Cortex of kidney (tissue), 1 donor: ENCODE measurements around the gene SF3B1.
A peak's percentile ranks its signal among the peaks of the same experiment; 100 is the strongest.
"Not testable (repeated sequence)": the region's sequence is repeated elsewhere in the genome, so short reads cannot be mapped to it uniquely, and the experiment has no call there.

Experiments used
- DNase-seq: peaks from one replicate; lab custom pipeline; 2025; lab: John Stamatoyannopoulos, UW

SF3B1 gene, protein sequence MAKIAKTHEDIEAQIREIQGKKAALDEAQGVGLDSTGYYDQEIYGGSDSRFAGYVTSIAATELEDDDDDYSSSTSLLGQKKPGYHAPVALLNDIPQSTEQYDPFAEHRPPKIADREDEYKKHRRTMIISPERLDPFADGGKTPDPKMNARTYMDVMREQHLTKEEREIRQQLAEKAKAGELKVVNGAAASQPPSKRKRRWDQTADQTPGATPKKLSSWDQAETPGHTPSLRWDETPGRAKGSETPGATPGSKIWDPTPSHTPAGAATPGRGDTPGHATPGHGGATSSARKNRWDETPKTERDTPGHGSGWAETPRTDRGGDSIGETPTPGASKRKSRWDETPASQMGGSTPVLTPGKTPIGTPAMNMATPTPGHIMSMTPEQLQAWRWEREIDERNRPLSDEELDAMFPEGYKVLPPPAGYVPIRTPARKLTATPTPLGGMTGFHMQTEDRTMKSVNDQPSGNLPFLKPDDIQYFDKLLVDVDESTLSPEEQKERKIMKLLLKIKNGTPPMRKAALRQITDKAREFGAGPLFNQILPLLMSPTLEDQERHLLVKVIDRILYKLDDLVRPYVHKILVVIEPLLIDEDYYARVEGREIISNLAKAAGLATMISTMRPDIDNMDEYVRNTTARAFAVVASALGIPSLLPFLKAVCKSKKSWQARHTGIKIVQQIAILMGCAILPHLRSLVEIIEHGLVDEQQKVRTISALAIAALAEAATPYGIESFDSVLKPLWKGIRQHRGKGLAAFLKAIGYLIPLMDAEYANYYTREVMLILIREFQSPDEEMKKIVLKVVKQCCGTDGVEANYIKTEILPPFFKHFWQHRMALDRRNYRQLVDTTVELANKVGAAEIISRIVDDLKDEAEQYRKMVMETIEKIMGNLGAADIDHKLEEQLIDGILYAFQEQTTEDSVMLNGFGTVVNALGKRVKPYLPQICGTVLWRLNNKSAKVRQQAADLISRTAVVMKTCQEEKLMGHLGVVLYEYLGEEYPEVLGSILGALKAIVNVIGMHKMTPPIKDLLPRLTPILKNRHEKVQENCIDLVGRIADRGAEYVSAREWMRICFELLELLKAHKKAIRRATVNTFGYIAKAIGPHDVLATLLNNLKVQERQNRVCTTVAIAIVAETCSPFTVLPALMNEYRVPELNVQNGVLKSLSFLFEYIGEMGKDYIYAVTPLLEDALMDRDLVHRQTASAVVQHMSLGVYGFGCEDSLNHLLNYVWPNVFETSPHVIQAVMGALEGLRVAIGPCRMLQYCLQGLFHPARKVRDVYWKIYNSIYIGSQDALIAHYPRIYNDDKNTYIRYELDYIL

DNA sequence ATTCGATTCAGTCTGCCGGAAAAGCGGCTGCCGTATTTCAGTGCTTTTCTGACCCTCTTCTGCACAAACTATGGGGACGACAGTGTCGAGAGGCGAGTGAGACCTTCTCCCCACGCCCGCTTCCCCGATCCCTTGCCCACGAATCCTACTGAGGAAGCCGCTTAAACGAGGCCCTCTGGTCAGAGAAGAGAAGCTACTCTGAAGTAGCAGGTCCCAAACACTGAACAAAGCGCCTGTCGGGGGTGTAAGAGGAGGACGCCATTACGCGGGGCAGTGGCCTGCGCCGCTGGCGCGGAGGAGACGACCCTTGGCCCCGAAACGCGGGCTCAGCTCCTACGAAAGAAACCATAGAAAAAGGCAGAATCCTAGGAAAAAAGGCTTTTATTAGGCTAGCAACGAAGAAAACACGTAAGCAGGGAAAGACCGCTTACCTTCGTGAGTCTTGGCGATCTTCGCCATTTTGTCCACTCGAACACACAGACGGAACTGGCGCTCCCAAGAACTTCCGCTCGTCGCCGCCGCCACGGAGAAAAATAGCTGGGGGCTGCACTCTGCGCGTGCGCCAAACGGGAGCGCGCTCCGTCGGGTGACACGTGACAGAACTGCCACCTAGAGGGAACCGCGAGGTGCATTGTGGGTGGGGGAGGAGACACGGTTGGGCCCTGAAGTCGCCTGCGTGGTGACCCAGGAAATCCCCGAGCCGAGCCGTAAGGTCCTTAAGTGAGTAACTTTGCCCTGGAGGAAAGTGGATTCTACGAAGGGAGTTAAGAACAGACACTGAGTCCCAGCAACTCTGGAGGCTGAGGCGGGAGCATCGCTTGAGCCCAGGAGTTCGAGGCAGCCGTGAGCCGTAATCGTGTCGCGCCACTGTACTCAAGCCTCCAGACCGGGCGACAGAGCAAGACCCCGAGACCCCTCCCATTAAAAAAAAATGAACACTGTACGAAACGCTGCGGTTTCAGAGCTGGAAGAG, at the start of gene SF3B1:
TSS of gene SF3B1 (minus strand) at position 488 of the 973 bp plus-strand sequence. CDS start at position 459, 29 bp downstream.
- DNase-seq = peak; percentile 59

DNA sequence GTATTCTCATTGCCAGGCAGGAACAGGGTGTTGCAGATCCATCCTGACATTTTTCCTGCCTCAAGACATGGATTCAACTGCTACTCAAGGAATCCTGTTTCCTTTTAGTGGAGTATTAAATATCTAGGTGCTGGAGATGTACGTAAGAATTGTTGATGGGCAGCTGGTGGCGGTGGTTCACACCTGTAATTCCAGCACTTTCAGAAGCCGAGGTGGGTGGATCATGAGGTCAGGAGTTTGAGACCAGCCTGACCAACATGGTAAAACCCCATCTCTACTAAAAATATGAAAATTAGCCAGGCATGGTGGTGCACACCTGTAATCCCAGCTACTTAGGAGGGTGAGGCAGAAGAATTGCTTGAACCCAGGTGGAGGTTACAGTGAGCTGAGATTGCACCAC, 49.4 kb upstream of the SF3B1 start:
- DNase-seq = not testable (repeated sequence)

DNA sequence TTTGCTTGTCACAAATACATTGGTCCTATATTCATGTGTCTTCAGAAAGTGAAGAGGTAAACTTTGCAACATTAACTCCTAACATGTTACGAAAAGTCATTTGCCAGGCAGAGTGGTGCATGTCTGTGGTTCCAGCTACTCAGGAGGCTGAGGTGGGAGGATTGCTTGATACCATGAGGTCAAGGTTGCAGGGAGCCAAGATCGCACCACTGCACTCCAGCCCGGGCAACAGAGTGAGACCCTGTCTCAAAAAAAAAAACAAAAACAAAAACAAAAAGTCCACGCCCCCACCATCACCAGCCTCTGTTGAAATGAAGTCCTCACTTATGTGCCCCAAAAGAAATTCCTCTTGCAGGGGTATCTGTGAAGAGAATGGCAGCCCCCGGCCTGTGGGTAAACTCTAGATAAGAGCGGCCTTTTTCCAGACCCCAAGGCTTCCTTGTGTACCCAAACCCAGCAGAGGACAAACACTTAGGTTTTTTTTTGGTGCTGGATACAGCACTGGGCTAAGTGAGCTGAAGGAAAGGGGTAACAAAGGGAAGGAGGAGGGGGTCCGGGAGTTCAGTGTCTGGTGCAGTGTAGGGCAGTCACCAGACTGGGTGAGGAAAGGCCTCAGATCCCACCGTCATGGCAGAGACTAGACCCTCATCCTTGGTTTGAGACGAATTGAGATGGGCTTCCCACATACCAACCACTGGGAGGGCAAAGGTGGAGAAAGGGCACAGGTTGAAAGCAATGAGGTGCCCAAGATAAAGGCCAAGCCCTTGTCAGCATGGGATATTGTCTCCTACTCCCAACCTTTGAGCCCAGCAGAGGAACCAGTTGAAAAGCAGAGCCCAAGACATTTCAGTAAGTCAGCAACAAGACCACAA, 45.6 kb upstream of the SF3B1 start:
- DNase-seq = no peak

DNA sequence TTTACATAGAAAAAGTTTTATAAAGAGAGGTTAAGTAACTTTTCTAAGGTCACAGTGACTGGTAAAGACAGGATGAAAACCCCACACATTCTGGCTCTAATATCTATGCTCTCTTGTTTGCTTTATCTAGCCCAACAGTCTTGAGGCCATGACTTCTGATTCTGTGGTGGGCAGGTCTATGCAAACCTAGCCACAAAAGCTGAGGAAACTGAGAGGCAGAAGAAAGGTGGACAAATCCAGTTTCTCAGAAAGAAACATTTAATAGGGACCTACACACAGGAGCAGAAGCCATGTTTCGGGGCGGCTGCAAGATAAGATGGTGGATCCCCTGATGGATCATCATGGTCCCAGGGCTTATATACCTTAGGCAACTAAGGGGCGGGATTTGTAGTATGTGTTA, 43.0 kb upstream of the SF3B1 start:
- DNase-seq = no peak

DNA sequence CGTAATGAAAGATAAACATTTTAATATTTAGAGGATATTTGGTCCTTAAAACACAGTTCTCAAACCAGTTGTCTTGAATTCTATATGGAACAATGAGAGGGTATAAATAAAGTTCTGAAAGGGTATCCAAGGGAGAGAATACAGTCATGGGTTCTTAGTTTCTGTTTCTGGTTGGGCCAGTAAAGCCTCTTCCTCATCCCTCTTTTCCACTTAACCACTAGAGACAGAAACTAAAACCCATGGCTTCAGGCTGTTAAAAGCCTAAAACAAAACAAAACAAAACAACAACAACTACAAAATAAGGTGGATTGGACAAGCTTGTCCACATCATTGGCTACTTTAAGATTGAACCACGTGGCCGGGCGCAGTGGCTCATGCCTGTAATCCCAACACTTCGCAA, 37.3 kb upstream of the SF3B1 start:
- DNase-seq = no peak

DNA sequence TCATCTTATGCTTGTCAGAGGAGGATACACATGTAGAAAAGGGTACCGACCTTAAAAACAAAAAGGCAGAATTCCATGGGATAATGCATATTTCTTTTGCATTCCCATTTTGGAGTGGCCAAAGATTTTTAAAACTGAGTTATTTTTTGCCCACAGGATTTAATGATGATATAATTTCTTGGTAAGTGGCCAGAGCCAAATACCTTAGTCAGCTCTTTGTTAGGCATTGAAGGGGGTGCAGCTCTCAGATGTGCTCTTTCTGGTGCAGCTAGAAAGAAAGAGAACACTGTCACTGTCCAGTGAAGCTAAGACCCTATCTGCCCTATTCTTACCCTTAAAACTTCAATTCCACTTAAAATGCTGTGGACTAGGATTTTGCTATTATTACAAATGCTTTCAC, 29.3 kb upstream of the SF3B1 start:
- no peak for DNase-seq

DNA sequence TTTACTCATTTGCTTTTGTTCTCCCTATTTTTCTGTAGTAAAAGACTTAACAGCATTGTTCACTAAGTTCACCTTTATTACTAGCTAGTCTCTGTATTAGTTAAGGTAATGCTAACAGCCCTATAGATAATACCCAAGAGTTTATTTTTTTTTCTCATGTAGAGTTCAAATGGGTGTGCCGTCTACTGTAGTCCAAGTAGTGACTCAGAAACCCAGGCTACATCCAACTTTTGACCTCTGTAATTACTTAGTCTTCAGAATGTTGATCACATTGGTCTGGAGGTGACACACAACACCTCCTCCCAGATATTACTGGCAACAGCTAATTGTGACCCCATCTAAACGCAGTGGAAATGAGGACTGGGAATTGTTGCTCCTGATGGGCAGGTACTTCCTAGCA, 26.2 kb upstream of the SF3B1 start:
- DNase-seq = no peak

DNA sequence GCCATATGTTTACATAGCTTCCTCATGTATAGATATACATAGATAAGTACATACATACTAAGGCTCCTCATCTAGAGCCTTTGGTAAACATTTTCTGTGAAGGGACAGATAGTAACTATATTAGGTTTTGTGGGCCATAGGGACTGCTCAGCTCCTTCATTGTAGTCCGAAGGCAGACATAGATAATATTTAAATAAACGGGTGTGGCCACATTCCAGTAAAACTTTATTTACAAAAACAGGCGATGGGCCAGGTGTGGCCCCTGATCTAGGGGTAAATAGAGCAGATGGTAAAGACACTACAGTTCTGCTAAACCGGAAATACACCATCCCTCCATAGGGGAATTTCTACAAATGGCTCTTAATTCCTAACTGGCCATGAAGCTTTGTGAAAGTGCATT, 25.8 kb upstream of the SF3B1 start:
- DNase-seq = no peak

DNA sequence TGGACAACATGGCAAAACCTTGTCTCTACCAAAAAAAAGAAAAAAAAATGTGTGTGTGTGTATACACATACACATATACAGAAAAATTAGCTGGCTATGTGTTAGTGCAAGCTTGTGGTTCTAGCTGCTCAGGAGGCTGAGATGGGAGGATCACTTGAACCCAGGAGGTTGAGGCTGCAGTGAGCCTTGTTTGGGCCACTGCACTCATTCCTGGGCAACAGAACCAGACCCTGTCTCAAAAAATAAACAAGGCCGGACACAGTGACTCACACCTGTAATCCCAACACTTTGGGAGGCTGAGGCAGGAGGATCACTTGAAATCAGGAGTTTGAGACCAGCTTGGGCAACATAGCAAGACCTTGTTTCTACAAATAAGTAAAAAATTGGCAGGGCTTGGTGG, 20.6 kb upstream of the SF3B1 start:
- DNase-seq = no peak

DNA sequence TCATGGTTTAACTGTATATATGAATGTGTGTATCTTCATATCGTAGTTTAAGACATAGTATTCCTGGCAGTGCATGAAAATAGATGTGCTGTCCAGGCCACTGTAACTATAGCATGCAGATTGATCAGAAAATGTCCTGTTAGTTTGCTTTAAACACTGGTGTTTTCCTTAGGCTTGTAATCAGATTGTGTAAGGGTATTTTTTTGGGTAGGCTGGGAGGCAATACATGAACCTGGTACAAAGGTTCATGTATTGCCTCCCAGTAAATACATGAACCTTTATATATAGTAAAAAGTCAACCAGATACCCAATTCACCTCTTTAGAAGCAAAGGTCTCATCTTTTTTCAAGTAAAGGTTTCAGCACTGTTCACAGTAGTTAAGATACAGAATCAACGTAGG, 20.1 kb upstream of the SF3B1 start:
- no peak for DNase-seq

DNA sequence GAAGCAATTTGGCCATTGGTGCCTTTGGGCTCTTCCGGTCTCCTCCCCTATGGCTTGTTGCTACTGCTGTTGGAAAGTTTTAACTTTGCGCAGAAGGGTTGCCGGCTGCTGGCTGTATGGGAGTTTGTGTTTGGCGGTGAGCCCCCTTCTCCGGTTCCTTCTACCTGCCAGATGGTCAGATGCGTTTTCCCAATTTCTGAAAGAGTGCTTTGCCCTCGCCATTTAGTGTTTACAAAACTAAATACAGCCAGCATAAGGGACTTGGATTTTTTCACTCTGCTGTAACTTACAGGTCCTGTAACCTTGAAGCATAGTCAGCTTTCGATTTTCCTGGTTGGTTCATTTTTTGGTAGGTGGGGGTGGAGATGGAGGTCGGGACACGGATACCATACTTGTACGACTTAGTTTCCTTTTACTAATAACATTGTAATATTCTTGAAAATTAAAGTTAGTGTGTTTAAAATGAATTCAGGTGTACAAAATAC, 19.1 kb upstream of the SF3B1 start:
- DNase-seq = no peak

DNA sequence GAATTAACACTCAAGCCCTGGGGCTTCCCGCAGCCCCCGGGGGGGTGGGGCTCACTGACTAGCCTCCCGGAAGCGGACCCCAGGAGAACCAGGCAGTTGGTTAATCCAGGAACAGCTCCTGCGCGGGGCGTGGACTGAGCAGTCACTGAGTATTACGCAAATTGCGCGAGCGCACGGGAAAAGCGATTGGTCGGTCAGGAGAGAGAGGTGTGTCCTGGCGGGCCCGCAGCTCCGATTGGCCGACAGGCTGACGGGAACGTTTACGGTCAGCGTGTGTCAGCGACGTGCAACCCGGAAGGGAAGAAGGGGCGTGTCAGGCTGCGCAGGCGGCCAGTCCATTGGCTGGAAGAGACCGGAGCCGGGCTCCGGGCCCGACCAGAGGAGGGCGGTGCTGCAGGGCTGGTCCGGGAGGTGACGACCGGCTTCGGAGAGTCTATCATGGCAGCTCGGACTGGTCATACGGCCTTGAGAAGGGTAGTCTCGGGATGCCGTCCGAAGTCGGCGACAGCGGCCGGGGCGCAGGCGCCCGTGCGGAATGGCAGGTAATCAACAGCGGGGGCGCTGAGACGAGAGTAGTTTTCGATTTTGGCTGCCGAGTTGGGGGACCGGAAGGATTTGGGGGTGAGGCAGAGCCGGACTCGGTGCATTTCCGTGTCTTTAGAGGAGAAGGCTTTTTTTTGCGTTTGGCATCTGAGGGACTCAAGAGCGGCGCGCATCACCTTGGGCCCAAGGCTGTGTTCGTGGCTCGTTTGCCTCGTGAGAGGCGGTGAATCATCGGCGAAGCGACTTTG, 18.5 kb upstream of the SF3B1 start, which contains the start of gene COQ10B:
TSS of gene COQ10B (plus strand) at position 430 of the 791 bp plus-strand sequence. CDS start at position 439, 9 bp downstream.
- peak; percentile 95 for DNase-seq

DNA sequence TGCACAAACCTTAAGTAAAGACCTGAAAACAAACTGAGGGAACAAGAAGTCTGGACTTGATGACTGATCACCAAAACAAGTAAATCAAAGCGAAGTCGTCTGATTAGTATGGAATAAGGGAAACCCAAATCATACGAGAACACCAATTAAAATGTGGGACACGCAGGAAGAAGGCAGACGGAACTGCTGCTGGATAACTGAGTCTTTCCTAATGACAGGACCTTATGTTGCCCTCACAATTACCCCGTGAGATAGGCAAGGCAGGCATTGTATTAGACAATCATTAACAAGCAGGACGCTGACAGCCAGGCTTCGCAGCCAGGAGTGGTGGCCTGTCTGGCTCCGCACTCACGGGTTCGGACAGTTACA, 17.9 kb upstream of the SF3B1 start:
- DNase-seq = no peak

DNA sequence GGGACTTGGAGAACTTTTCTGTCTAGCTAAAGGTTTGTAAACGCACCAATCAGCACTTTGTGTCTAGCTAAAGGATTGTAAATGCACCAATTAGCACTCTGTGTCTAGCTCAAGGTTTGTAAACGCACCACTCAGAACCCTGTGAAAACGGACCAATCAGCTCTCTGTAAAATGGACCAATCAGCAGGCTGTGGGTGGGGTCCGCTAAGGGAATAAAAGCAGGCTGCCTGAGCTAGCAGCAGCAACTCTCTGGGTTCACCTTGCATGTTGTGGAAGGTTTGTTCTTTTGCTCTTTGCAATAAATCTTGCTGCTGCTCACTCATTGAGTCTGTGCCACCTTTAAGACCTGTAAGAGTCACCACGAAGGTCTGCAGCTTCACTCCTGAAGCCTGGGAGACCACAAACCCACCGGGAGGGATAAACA, 16.1 kb upstream of the SF3B1 start:
- DNase-seq = not testable (repeated sequence)

DNA sequence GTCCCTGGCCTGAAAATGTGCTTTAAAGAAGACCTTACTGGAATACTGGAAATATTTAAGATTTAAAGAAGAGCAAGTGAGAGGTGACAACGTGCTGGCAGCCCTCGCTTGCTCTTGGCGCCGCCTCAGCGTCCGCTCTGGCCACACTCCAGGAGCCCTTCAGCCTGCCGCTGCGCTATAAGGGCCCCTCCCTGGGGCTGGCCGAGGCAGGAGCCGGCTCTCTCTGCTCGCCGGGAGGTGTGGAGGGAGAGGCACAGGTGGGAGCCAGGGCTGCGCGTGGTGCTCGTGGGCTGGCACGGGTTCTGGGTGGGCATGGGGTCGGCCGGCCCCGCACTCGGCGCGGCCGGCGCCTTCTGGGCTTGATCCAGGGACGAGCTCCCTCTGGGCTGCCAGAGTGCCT, 15.6 kb upstream of the SF3B1 start:
- no peak for DNase-seq

DNA sequence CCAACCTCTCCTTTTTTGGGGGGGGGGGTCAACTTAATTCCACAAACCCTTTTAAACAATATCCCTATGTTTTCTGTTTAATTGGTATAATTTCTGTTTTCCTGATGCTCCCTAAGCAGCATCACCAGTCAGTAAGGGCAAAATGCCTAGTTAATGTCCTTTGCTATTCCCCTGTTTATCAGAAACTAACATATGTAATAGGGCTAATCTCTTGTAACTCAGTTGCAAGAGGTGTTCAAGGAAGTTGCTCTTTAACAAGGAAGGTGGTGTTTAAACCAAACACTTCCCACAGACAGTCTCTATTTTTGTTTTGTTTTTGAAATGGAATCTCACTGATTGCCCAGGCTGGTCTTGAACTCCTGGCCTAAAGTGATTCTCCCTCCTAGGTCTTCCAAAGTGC, 12.0 kb upstream of the SF3B1 start:
- no peak for DNase-seq

DNA sequence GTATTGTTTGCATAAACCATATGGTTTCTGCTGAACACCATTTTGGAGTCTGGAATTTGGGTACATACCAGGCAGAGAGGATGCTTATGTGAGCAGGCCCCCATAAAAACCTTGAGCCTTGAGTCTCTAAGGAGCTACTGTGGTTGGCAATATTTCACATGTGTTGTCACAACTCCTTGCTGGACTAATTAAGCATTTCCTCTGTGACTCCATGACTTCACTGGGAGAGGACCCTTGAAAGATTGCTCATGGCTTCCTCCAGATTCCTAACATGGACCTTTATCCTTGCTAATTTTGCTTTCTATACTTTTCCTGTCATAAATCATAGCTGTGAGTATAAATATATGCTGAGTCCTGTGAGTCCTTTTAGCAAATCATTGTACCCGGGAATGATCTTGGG, 10.9 kb upstream of the SF3B1 start:
- no peak for DNase-seq

DNA sequence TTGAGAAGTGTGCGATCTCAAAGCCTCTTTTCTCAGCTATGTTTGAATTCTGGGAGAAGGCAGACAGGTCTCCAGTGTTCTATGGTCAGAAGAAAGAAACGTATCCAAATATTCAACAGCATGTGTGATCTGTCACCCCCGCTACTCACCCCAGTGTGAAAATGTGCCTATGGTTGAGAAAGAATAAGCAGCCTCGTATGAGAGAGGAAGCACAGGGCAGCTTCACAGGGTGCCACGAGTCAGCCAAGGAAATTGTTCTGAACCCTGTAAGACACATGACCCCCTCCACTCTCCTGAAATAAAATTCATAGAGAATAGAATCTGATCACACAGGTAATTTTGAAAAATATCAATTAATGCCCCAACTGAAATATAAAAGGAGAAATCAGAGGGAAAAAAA, 8.0 kb upstream of the SF3B1 start:
- DNase-seq = no peak

DNA sequence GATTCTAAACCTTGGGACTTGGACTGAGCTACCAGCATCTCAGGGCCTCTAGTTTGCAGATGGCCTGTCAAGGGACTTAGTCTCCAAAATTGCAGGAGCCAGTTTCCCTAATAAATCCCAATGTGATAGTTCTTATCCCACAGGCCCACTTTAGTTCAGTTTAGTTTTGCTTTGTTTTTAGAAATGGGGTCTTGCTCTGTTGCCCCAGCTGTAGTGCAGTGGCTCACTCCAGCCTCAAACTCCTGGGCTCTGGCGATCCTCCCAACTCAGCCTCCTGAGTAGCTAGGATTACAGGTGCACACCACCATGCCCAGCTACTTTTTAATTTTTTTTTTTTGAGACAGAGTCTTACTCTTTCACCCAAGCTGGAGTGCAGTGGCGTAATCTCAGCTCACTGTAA, 2.6 kb upstream of the SF3B1 start:
- DNase-seq = no peak
